ENCODE results near the gene PAGR1.
"Not testable (repeated sequence)": the region's sequence is repeated elsewhere in the genome, so short reads cannot be mapped to it uniquely, and the experiment has no call there.

Gene PAGR1

GRCh38 chr16:29813644-29814562, 2.0 kb upstream of the PAGR1 start:
- DNase-seq: no peak

- DNase-seq: no peak
These were observed 1.4 kb upstream of the PAGR1 start for GRCh38 chr16:29814592-29814991.

GRCh38 chr16:29815032-29815721, 775 bp upstream of the PAGR1 start:
- DNase-seq: no peak

DNA sequence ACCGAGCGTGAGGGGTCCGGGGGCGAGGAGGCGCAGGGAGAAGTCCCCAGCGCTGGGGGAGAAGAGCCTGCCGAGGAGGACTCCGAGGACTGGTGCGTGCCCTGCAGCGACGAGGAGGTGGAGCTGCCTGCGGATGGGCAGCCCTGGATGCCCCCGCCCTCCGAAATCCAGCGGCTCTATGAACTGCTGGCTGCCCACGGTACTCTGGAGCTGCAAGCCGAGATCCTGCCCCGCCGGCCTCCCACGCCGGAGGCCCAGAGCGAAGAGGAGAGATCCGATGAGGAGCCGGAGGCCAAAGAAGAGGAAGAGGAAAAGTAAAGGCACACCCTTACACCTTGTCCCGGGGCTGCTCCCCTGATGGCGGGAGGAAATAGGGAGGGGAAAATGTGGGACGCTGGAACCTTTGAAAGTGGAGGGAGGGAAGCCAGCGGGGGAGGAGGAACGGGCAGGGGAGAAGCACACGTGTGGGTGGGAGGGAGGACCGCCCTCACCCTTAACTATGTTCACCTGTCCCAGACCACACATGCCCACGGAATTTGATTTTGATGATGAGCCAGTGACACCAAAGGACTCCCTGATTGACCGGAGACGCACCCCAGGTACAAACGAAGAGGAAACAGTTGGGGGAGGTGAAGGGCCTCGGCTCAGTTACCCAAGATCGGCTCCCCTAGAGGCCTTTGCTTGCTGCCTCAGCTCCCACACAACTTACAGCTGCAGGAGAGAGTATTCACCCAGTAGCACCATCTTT, 916 bp downstream of the PAGR1 start:
- peak; percentile 42 for DNase-seq

- DNase-seq: no peak
These were observed 2.1 kb downstream of the PAGR1 start for GRCh38 chr16:29818082-29818481.

GRCh38 chr16:29819506-29819905, 3.6 kb downstream of the PAGR1 start:
- DNase-seq: no peak

DNA sequence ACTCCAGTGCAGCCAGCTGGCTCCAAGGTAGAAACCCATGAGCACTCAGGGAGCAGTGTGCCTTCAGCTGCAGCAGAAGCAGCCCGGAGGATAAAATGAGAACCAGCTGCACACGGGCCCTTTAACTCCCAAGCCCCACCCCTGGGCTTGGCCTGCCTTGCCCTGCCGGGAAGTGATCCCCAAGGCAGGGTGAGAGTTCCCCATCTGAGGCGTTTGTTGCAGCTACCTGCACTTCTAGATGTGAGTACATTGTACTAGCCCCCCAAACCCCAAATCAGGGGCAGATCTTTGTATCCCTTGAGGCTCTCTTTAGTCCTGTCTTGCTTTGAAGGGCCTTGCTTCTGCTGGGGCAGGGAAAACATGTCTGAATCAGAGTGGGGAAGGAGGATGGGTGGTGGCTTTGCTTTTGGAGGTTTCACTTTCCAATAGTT, 4.3 kb downstream of the PAGR1 start, which contains the start of gene MVP:
MVP (plus strand) TSS at position 192 of the 431 bp plus-strand sequence. CDS start 10,088 bp downstream, outside the sequence.
- peak; percentile 69 for DNase-seq

- no peak for DNase-seq
These were observed 5.0 kb downstream of the PAGR1 start for GRCh38 chr16:29820730-29821642.

GRCh38 chr16:29821643-29822115, 5.7 kb downstream of the PAGR1 start:
- peak; percentile 82 for DNase-seq

DNA sequence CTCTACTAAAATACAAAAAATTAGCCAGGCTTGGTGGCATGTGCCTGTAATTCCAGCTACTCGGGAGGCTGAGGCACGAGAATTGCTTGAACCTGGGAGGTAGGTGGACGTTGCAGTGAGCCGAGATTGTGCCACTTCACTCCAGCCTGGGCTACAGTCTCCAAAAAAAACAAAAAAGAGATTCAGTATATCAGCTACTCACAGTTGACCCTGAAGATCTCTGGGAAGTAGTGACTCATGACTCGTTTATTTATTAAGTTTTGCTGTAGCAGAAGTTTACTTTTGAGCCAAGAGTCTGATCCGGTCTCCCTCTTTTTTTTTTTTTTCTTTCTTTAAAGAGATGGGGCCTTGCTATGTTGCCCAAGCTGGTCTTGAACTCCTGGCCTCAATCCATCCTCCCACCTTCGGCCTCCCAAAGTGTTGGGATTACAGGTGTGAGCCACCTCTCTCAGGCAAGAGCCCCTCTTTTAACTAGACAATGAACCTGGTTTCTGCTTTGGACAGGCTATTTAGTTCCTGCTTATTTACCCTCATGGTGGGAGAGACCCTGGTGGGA, 8.7 kb downstream of the PAGR1 start:
- DNase-seq: peak; percentile 79

GRCh38 chr16:29825145-29826044, 9.4 kb downstream of the PAGR1 start:
- peak; percentile 80 for DNase-seq

GRCh38 chr16:29826342-29826695, 10.4 kb downstream of the PAGR1 start:
- no peak for DNase-seq

GRCh38 chr16:29830774-29831173, 14.8 kb downstream of the PAGR1 start:
- no peak for DNase-seq

- DNase-seq: no peak
These were observed 15.5 kb downstream of the PAGR1 start for GRCh38 chr16:29831490-29831889.

DNA sequence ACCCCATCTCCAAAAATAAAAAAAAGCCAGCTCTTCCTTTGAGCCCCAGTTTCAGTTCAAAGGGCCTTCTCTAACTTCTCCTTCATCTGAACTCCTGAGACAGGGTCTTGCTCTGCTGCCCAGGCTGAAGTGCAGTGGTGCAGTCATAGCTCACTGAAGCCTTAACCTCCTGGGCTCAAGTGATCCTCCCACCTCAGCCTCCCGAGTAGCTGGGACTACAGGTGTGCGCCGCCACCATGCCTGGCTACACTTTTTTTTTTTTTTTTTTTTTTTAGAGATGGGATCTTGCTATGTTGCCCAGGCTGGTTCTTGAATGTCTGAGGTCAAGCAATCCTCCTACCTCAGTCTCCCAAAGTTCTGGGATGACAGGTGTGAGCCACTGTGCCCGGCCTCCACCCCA, 17.3 kb downstream of the PAGR1 start:
- not testable (repeated sequence) for DNase-seq

DNA sequence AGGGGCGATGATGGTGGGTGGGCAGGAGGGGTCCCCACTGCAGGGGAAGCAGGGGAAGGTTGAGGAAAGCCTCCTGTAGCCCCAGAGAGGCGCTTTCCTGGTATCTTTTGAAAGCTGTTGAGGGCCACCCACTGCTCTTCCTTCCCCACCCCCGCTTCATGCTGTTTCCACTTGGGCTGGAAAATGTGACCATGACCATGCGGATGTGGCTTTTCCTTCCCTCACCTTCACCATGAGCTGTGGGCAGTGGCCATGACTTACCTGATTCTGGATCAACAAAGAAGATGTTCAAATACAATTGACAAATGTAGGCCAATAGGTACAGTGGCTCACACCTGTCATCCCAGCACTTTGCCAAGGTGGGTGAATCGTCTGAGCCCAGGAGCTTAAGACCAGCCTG, 18.1 kb downstream of the PAGR1 start:
- DNase-seq: no peak

DNA sequence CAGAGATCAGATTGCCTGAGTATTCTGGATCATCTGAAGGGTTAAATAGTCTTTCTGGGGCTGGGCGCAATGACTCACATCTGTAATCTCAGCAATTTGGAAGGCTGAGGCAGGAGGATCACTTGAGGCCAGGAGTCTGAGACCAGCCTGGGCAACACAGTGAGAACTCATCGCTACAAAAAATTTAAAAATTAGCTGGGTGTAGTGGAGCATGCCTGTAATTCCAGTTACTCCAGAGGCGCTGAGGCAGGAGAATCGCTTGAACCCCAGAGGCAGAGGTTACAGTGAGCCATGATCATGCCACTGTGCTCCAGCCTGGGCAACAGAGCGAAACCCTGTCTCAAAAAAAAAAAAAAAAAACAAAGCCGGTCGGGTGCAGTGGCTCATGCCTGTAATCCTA, 20.0 kb downstream of the PAGR1 start:
- no peak for DNase-seq

GRCh38 chr16:29836623-29837022, 20.7 kb downstream of the PAGR1 start:
- DNase-seq: no peak

GRCh38 chr16:29837841-29838240, 21.9 kb downstream of the PAGR1 start:
- no peak for DNase-seq

- DNase-seq: no peak
These were observed 23.9 kb downstream of the PAGR1 start for GRCh38 chr16:29839822-29840221.

DNA sequence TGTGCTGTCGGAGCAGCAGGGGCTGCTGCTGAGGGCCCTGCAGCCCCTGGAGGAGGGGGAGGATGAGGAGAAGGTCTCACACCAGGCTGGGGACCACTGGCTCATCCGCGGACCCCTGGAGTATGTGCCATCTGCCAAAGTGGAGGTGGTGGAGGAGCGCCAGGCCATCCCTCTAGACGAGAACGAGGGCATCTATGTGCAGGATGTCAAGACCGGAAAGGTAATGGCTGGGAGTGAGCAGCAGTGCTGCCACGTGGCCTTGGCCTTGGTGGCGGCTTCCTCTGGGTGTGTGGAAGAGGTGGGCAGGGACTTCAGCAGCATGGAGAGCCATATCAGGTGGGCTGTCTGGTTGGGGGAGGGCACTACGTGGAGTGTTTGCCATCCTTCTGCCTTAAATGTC, 24.3 kb downstream of the PAGR1 start:
- DNase-seq: no peak

Data from fibroblast of skin of right quadriceps (primary cell).